Suprapubic skin (tissue), 4 donors: ENCODE measurements around the gene MARCO. TPM values are rescaled to one million over a fixed set of nuclear protein-coding genes. Genes with fewer than 3 reads are reported as not detected.

Experiments used
- DNase-seq, 2 donors: peaks; one replicate each; pipeline ENCODE4 v3.0.0-alpha.2; 2019; ENCODE audit warnings: low spot score in 2 of 2
- H3K27ac ChIP-seq: fragments of 200-600 bp; sonication (generic); one replicate; pipeline ENCODE4 v1.5.1; 2019
- H3K27me3 ChIP-seq: fragments of 200-600 bp; sonication (generic); one replicate; pipeline ENCODE4 v1.5.1; 2019
- H3K36me3 ChIP-seq: fragments of 200-600 bp; sonication (generic); one replicate; pipeline ENCODE4 v1.5.1; 2019
- H3K4me1 ChIP-seq: fragments of 200-600 bp; sonication (generic); one replicate; pipeline ENCODE4 v1.5.1; 2019
- H3K4me3 ChIP-seq: fragments of 200-600 bp; sonication (generic); one replicate; pipeline ENCODE4 v1.5.1; 2019; ENCODE audit warnings: mild to moderate bottlenecking
- H3K9me3 ChIP-seq: fragments of 200-600 bp; sonication (generic); one replicate; pipeline ENCODE4 v1.5.1; 2019
- CTCF ChIP-seq, 2 donors: fragments of 200-600 bp in 1 of 2; fragments of 450-650 bp in 1 of 2; sonication (generic) in 1 of 2; IDR thresholded peaks; one replicate each; pipeline ENCODE4 v1.5.1; 2016 to 2019; ENCODE audit warnings: antibody characterized with exemption in 2 of 2, mild to moderate bottlenecking in 1 of 2, moderate library complexity in 1 of 2
- EP300 ChIP-seq: sonication (generic); formaldehyde crosslinking; IDR thresholded peaks from one replicate; pipeline ENCODE4 v1.6.1; 2017; ENCODE audit warnings: antibody characterized with exemption
- POLR2A ChIP-seq, 2 donors: fragments of 450-650 bp; IDR thresholded peaks; one replicate each; pipeline ENCODE4 v1.6.1; 2017; ENCODE audit warnings: antibody characterized with exemption in 2 of 2, mild to moderate bottlenecking in 2 of 2, moderate library complexity in 2 of 2
- POLR2AphosphoS5 ChIP-seq, 3 donors: sonication (generic); formaldehyde crosslinking; IDR thresholded peaks; one replicate each; pipeline ENCODE4 v1.6.1; 2017; ENCODE audit warnings: antibody characterized with exemption in 3 of 3
- WGBS: methylation state at CpG from one replicate; pipeline ENCODE4 v1.1.5; 2018; 5-methylcytosine and 5-hydroxymethylcytosine counted together
- total RNA-seq, 4 donors: library from RNA; depleted of rRNA; stranded (reverse); fragments of >200 nt; gene quantifications; one replicate each; pipeline ENCODE4 v1.1.0, GENCODE V29; 2016

Gene MARCO
- total RNA-seq, 4 donors from 2014 or later, result 0.68 to 9.1 (median 1.3) TPM

GRCh38 chr2:119024152-119024551 is 82.2 kb downstream of the MARCO start:
- H3K27me3 ChIP-seq, result peaks cover 10% of the 10 kb centered on the region
- no peak for DNase-seq
- TF ChIP-seq EP300 (no peak), POLR2A (IDR thresholded peaks at IDR 0.05) (no peak), POLR2AphosphoS5 (IDR thresholded peaks at IDR 0.05) (no peak), CTCF (IDR thresholded peaks at IDR 0.05) (no peak)
- H3K4me1 ChIP-seq, result no peaks in the 10 kb centered on the region
- H3K36me3 ChIP-seq, result no peaks in the 10 kb centered on the region
- 76% methylated on average over 9 of the region's 9 CpGs for WGBS
- H3K27ac ChIP-seq, result no peak overlapping the region
- H3K9me3 ChIP-seq, result no peaks in the 10 kb centered on the region
- no peak overlapping the region for H3K4me3 ChIP-seq

- WGBS, result 53% methylated on average over 3 of the region's 3 CpGs
- Histone ChIP-seq H3K27me3 (peaks cover 13% of the 10 kb centered on the region), H3K9me3 (no peaks in the 10 kb centered on the region), H3K36me3 (no peaks in the 10 kb centered on the region), H3K27ac (no peak overlapping the region), H3K4me3 (no peak overlapping the region), H3K4me1 (no peaks in the 10 kb centered on the region)
- DNase-seq, result no peak
- no peak for TF ChIP-seq POLR2A (IDR thresholded peaks at IDR 0.05)
- no peak for TF ChIP-seq POLR2AphosphoS5 (IDR thresholded peaks at IDR 0.05)
Measured at GRCh38 chr2:119024568-119024967, 82.6 kb downstream of the MARCO start.

- WGBS, result 64% methylated on average over 7 of the region's 7 CpGs
- Histone ChIP-seq H3K27ac (no peak overlapping the region), H3K36me3 (no peaks in the 10 kb centered on the region), H3K4me1 (no peaks in the 10 kb centered on the region), H3K4me3 (no peak overlapping the region), H3K9me3 (no peaks in the 10 kb centered on the region), H3K27me3 (peaks cover 13% of the 10 kb centered on the region)
- TF ChIP-seq POLR2AphosphoS5 (IDR thresholded peaks at IDR 0.05) (no peak), EP300 (no peak), POLR2A (IDR thresholded peaks at IDR 0.05) (no peak), CTCF (IDR thresholded peaks at IDR 0.05) (no peak)
- no peak for DNase-seq
Measured at GRCh38 chr2:119025013-119025412, 83.0 kb downstream of the MARCO start.

- DNase-seq, result peak in 1 of 2 donors; percentile 61
- TF ChIP-seq EP300 (no peak), POLR2A (IDR thresholded peaks at IDR 0.05) (no peak), CTCF (IDR thresholded peaks at IDR 0.05) (no peak), POLR2AphosphoS5 (IDR thresholded peaks at IDR 0.05) (no peak)
- 81% methylated on average over 16 of the region's 18 CpGs for WGBS
- H3K27ac ChIP-seq, result no peak overlapping the region
- no peaks in the 10 kb centered on the region for H3K36me3 ChIP-seq
- peaks cover 16% of the 10 kb centered on the region for H3K27me3 ChIP-seq
- no peaks in the 10 kb centered on the region for H3K9me3 ChIP-seq
- H3K4me3 ChIP-seq, result no peak overlapping the region
- no peaks in the 10 kb centered on the region for H3K4me1 ChIP-seq
Measured at GRCh38 chr2:119025762-119026351, 83.9 kb downstream of the MARCO start.

- no peak for DNase-seq
- Histone ChIP-seq H3K4me1 (no peaks in the 10 kb centered on the region), H3K27me3 (peaks cover 16% of the 10 kb centered on the region), H3K27ac (no peak overlapping the region), H3K9me3 (no peaks in the 10 kb centered on the region), H3K36me3 (no peaks in the 10 kb centered on the region), H3K4me3 (no peak overlapping the region)
- TF ChIP-seq EP300 (no peak), CTCF (IDR thresholded peaks at IDR 0.05) (no peak), POLR2A (IDR thresholded peaks at IDR 0.05) (no peak), POLR2AphosphoS5 (IDR thresholded peaks at IDR 0.05) (no peak)
- 64% methylated on average over 5 of the region's 5 CpGs for WGBS
Measured at GRCh38 chr2:119026890-119027289, 84.9 kb downstream of the MARCO start.
